Neuronal stem cell (in vitro differentiated cells): ENCODE results near the gene SBSN.

Source experiments
- DNase-seq: peaks from one replicate; pipeline ENCODE4 v3.0.0-alpha.2; 2013; ENCODE audit warnings: low spot score
- H2AFZ ChIP-seq: one replicate; pipeline ENCODE4 v1.6.1; 2013; ENCODE audit warnings: mild to moderate bottlenecking, low read length, inconsistent platforms
- H2AK5ac ChIP-seq: 2 replicates; pipeline ENCODE4 v1.6.1; 2013; ENCODE audit warnings: low read depth, mild to moderate bottlenecking, inconsistent platforms, low read length, moderate library complexity, mixed read lengths
- H2BK120ac ChIP-seq: 2 replicates; pipeline ENCODE4 v1.6.1; 2013; ENCODE audit warnings: low read depth, mild to moderate bottlenecking, inconsistent platforms, low read length, moderate library complexity, mixed read lengths
- H2BK12ac ChIP-seq: one replicate; pipeline ENCODE4 v1.6.1; 2013; ENCODE audit warnings: low read length, inconsistent platforms
- H2BK15ac ChIP-seq: 2 replicates; pipeline ENCODE4 v1.6.1; 2013; ENCODE audit warnings: mild to moderate bottlenecking, low read length, inconsistent platforms, mixed read lengths
- H2BK5ac ChIP-seq: one replicate; pipeline ENCODE4 v1.6.1; 2013; ENCODE audit warnings: inconsistent platforms, mild to moderate bottlenecking, low read length, moderate library complexity
- H3K14ac ChIP-seq: one replicate; pipeline ENCODE4 v1.6.1; 2013; ENCODE audit warnings: low read length, inconsistent platforms
- H3K18ac ChIP-seq: 2 replicates; pipeline ENCODE4 v1.6.1; 2013; ENCODE audit warnings: low read length, inconsistent platforms
- H3K23ac ChIP-seq: 2 replicates; pipeline ENCODE4 v1.6.1; 2013; ENCODE audit warnings: low read depth, mild to moderate bottlenecking, mixed read lengths, low read length, inconsistent platforms; ENCODE audit not compliant: poor library complexity
- H3K27ac ChIP-seq: replicated peaks from 3 replicates; pipeline ENCODE4 v1.5.1; 2013; ENCODE audit warnings: low read length, inconsistent platforms
- H3K27me3 ChIP-seq, 3 experiments: 2 replicates each; pipeline ENCODE4 v1.6.1; 2013; ENCODE audit warnings: low read length in 3 of 3, mild to moderate bottlenecking in 2 of 3, inconsistent platforms in 1 of 3, low read depth in 1 of 3, mixed read lengths in 1 of 3, moderate library complexity in 1 of 3; ENCODE audit not compliant: control insufficient read depth in 3 of 3, insufficient read depth in 3 of 3
- H3K36me3 ChIP-seq, 2 donors: replicated peaks in 1 of 2; 2 replicates each; pipeline ENCODE4 v1.6.1; 2013; ENCODE audit warnings: low read length in 2 of 2; ENCODE audit not compliant: control insufficient read depth in 2 of 2, insufficient read depth in 2 of 2
- H3K4ac ChIP-seq: 2 replicates; pipeline ENCODE4 v1.6.1; 2013; ENCODE audit warnings: inconsistent platforms, mild to moderate bottlenecking, low read length, moderate library complexity
- H3K4me1 ChIP-seq, 2 donors: 1 replicate in 1 of 2; 2 replicates in 1 of 2; pipeline ENCODE4 v1.6.1; 2013; ENCODE audit warnings: low read length in 2 of 2, low read depth in 1 of 2; ENCODE audit not compliant: control insufficient read depth in 2 of 2, insufficient read depth in 1 of 2
- H3K4me2 ChIP-seq: one replicate; pipeline ENCODE4 v1.6.1; 2013; ENCODE audit warnings: mild to moderate bottlenecking, low read length, inconsistent platforms; ENCODE audit not compliant: insufficient read depth, poor library complexity, severe bottlenecking
- H3K4me3 ChIP-seq, 2 donors: 2 replicates each; pipeline ENCODE4 v1.5.1; 2013; ENCODE audit warnings: low read length in 2 of 2, mild to moderate bottlenecking in 2 of 2, inconsistent platforms in 1 of 2, moderate library complexity in 1 of 2
- H3K79me1 ChIP-seq: one replicate; pipeline ENCODE4 v1.6.1; 2013; ENCODE audit warnings: low read depth, mild to moderate bottlenecking, inconsistent platforms, low read length, moderate library complexity
- H3K9ac ChIP-seq: one replicate; pipeline ENCODE4 v1.6.1; 2013; ENCODE audit warnings: mild to moderate bottlenecking, low read depth, low read length, inconsistent platforms; ENCODE audit not compliant: poor library complexity
- H3K9me3 ChIP-seq, 2 donors: replicated peaks in 1 of 2; 2 replicates each; pipeline versions ENCODE3 to v1.6.1; 2013; ENCODE audit warnings: low read length in 2 of 2, mild to moderate bottlenecking in 2 of 2, inconsistent platforms in 1 of 2, low read depth in 1 of 2, mixed read lengths in 1 of 2, moderate library complexity in 1 of 2; ENCODE audit not compliant: control insufficient read depth in 2 of 2, insufficient read depth in 1 of 2
- H4K8ac ChIP-seq: one replicate; pipeline ENCODE4 v1.6.1; 2013; ENCODE audit warnings: low read depth, mild to moderate bottlenecking, inconsistent platforms, low read length, moderate library complexity
- H4K91ac ChIP-seq: one replicate; pipeline ENCODE4 v1.6.1; 2013; ENCODE audit warnings: low read length, low read depth, mild to moderate bottlenecking, inconsistent platforms; ENCODE audit not compliant: poor library complexity
- WGBS, 2 donors: extraction: QIAGEN DNeasy Blood & Tissue Kit; methylation state at CpG; one replicate each; pipeline ENCODE4 v1.1.7; 2013; ENCODE audit warnings: missing lambda C conversion rate in 2 of 2, mixed read lengths in 1 of 2; ENCODE audit not compliant: insufficient read length in 2 of 2, insufficient replicate concordance in 1 of 2; ENCODE audit errors: extremely low coverage in 2 of 2; 5-methylcytosine and 5-hydroxymethylcytosine counted together

SBSN gene

DNA sequence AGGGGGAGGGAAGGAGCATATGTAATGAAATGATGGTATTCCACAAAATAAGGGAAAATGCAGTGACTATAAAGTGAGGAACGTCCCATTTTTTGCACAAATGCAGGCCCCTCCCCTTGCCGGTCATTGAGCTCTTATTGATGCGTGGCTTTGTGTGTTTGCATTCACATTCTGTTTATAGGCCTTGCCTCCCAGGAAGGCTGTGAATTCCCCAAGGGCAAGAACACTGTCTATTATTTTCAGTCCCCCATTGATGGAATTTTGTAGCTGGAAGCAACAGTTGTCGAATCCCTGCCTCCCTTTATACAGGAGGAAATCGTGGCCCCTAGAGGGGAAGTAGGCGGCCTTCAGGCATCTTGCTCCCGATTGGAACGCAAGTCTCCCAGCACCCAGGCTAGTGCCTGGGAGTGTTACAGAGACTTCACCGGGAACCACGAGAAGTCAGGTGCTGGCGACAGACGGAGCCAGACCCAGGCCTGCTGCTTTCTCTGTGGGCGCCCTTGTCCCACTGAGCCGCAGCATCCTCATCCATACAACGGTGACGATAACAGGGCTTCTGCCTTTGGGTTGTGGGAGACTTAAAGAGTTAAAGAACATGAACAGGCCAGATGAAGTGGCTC is 6.9 kb downstream of the SBSN start:
- no peak for DNase-seq
- H2BK15ac ChIP-seq = no peak overlapping the region
- no peak overlapping the region for H2AFZ ChIP-seq
- no peak overlapping the region for H3K14ac ChIP-seq
- no CpG with 5 or more reads among the region's 16 CpGs for WGBS, 2 donors
- H3K4ac ChIP-seq = no peak overlapping the region
- no peak overlapping the region for H3K4me3 ChIP-seq
- H2BK5ac ChIP-seq = no peak overlapping the region
- no peak overlapping the region for H3K18ac ChIP-seq
- H3K9ac ChIP-seq = no peak overlapping the region
- no peak overlapping the region for H2AK5ac ChIP-seq
- peaks cover 0 to 41% (median 0%) of the 10 kb centered on the region in 3 experiments for H3K27me3 ChIP-seq
- H3K36me3 ChIP-seq = no peaks in the 10 kb centered on the region
- H4K8ac ChIP-seq = no peak overlapping the region
- H2BK12ac ChIP-seq = no peak overlapping the region
- H4K91ac ChIP-seq = no peak overlapping the region
- no peak overlapping the region for H3K4me2 ChIP-seq
- H3K79me1 ChIP-seq = no peaks in the 10 kb centered on the region
- H3K4me1 ChIP-seq = peaks cover 6 to 11% of the 10 kb centered on the region in 2 donors
- H3K27ac ChIP-seq = no peak overlapping the region
- no peaks in the 10 kb centered on the region for H3K9me3 ChIP-seq
- H3K23ac ChIP-seq = no peak overlapping the region
- H2BK120ac ChIP-seq = no peak overlapping the region

DNA sequence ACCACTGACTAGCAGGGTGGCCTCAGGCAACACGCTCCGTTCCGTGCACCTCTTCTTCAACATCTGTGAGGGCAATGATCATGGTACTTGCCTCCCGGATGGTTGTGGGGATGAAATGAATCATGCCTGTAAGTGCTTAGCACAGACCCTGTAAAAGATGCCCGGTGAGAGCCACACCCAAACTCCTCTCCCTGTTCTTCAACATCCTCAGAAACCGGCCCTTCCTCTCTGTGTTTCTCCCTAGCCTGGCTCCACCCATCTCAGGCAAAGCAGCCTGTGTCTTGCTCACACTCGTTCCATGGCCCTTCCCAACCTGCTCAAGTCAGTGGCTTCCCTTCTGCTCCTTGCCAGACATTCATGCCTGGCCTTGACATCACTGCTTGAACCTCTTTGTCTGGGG is 8.8 kb downstream of the SBSN start:
- Histone ChIP-seq H3K4ac (no peak overlapping the region), H2BK5ac (no peak overlapping the region), H3K4me1 (peaks cover 5 to 6% of the 10 kb centered on the region in 2 donors), H4K8ac (no peak overlapping the region), H3K4me3 (no peak overlapping the region), H3K27ac (no peak overlapping the region), H3K9me3 (no peaks in the 10 kb centered on the region), H3K18ac (peak overlapping the region; percentile 38), H3K79me1 (no peaks in the 10 kb centered on the region), H3K14ac (no peak overlapping the region), H2AFZ (no peak overlapping the region), H2BK120ac (no peak overlapping the region), H4K91ac (no peak overlapping the region), H3K4me2 (no peak overlapping the region), H2BK12ac (no peak overlapping the region), H3K27me3 (peaks cover 0 to 30% (median 0%) of the 10 kb centered on the region in 3 experiments), H3K23ac (no peak overlapping the region), H3K9ac (no peak overlapping the region), H2BK15ac (no peak overlapping the region), H3K36me3 (no peaks in the 10 kb centered on the region), H2AK5ac (peak overlapping the region; percentile 14)
- no peak for DNase-seq
- no CpG with 5 or more reads among the region's 7 CpGs for whole genome bisulfite sequencing, 2 donors

- no peak overlapping the region for H3K27ac ChIP-seq
- no peaks in the 10 kb centered on the region for H3K79me1 ChIP-seq
- H4K8ac ChIP-seq = no peak overlapping the region
- H3K4me2 ChIP-seq = no peak overlapping the region
- no peaks in the 10 kb centered on the region for H3K36me3 ChIP-seq
- H3K4me1 ChIP-seq = peaks cover 6 to 11% of the 10 kb centered on the region in 2 donors
- H3K18ac ChIP-seq = no peak overlapping the region
- no peak overlapping the region for H2AFZ ChIP-seq
- H3K4me3 ChIP-seq = no peak overlapping the region
- H2BK15ac ChIP-seq = no peak overlapping the region
- H3K9ac ChIP-seq = no peak overlapping the region
- H4K91ac ChIP-seq = no peak overlapping the region
- no peak overlapping the region for H3K14ac ChIP-seq
- no peak for DNase-seq
- peaks cover 0 to 32% (median 2%) of the 10 kb centered on the region in 3 experiments for H3K27me3 ChIP-seq
- no peak overlapping the region for H2BK5ac ChIP-seq
- no peak overlapping the region for H3K23ac ChIP-seq
- WGBS, 2 donors = no CpG with 5 or more reads among the region's 6 CpGs
- H2BK12ac ChIP-seq = no peak overlapping the region
- peak overlapping the region; percentile 47 for H2BK120ac ChIP-seq
- H3K4ac ChIP-seq = no peak overlapping the region
- H3K9me3 ChIP-seq = no peaks in the 10 kb centered on the region
- no peak overlapping the region for H2AK5ac ChIP-seq
Measured at GRCh38 chr19:35518313-35518712, 9.8 kb downstream of the SBSN start.

DNA sequence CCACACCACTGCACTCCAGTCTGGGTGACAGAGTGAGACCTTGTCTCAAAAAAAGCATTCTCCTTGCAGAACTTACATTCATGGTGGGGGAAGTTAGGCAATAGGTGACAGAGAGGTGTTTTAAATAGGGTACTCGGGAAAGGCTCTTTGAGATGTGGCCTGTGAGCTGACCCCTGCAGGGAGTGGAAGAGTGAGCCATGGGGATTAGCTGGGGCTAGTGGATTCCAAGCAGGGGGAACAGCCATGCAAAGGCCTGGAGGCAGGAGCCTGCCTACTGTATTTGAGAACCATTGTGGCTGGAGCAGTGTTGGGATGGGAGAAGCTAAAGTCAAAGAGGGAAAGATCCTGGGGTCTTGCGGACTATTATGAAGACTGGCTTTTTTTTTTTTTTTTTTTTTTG is 10.8 kb downstream of the SBSN start:
- H3K79me1 ChIP-seq = no peaks in the 10 kb centered on the region
- H2BK120ac ChIP-seq = no peak overlapping the region
- H2AK5ac ChIP-seq = no peak overlapping the region
- no peak overlapping the region for H2BK15ac ChIP-seq
- no peak overlapping the region for H3K18ac ChIP-seq
- H3K14ac ChIP-seq = no peak overlapping the region
- H2AFZ ChIP-seq = no peak overlapping the region
- no peak overlapping the region for H2BK12ac ChIP-seq
- H3K9ac ChIP-seq = no peak overlapping the region
- peaks cover 6 to 11% of the 10 kb centered on the region in 2 donors for H3K4me1 ChIP-seq
- no CpG with 5 or more reads among the region's 2 CpGs for WGBS, 2 donors
- no peak overlapping the region for H2BK5ac ChIP-seq
- H3K27ac ChIP-seq = no peak overlapping the region
- no peak overlapping the region for H3K23ac ChIP-seq
- no peak overlapping the region for H4K91ac ChIP-seq
- no peak overlapping the region for H3K4me3 ChIP-seq
- no peak overlapping the region for H3K4ac ChIP-seq
- DNase-seq = no peak
- H3K27me3 ChIP-seq = peaks cover 0 to 34% (median 3%) of the 10 kb centered on the region in 3 experiments
- no peaks in the 10 kb centered on the region for H3K9me3 ChIP-seq
- no peaks in the 10 kb centered on the region for H3K36me3 ChIP-seq
- no peak overlapping the region for H3K4me2 ChIP-seq
- H4K8ac ChIP-seq = no peak overlapping the region
